GM12878 (cell line): ENCODE measurements around the gene PSG1. TPM values are rescaled to one million over a fixed set of nuclear protein-coding genes. Genes with fewer than 3 reads are reported as not detected.

Source experiments
- ATAC-seq: fragments of 200-7000 bp; cut with Tn5 transposase; 3 replicates; pipeline ENCODE4 v1.9.1; 2020; ENCODE audit warnings: mild to moderate bottlenecking, moderate library complexity
- BruUV-seq: library from RNA; stranded (reverse); fragments of 400-500 nt; replicated peaks from 2 replicates; lab custom pipeline; 2021; lab: Mats Ljungman, UMichigan
- CTCF ChIA-PET: fragments of 300-600 bp; sonication (Branson Sonifier 250); formaldehyde crosslinking; extraction: SDS; loops from one replicate; lab custom pipeline; 2021; ENCODE audit warnings: inconsistent platforms; lab: Yijun Ruan, JAX
- POLR2A ChIA-PET: fragments of 350-600 bp; formaldehyde crosslinking; extraction: SDS; loops from one replicate; lab custom pipeline; 2021; ENCODE audit warnings: inconsistent platforms; lab: Charles Lee
- RAD21 ChIA-PET: fragments of 300-600 bp; sonication (Branson Sonifier 250); formaldehyde crosslinking; loops from one replicate; lab custom pipeline; 2023; ENCODE audit warnings: antibody characterized with exemption; ENCODE audit not compliant: unreplicated experiment; lab: Charles Lee
- SMC1A ChIA-PET: fragments of 300-600 bp; sonication (Branson Sonifier 250); formaldehyde crosslinking; loops from one replicate; lab custom pipeline; 2023; ENCODE audit not compliant: unreplicated experiment, uncharacterized antibody; lab: Charles Lee
- DNase-seq: peaks from one replicate; pipeline ENCODE4 v3.0.0-alpha.2; 2011; ENCODE audit warnings: low read depth, low spot score
- FAIRE-seq: peaks from 3 replicates; lab custom pipeline; 2011; peaks lifted over from hg19 to GRCh38; lab: Jason Lieb, UNC
- H2AFZ ChIP-seq: 2 replicates; pipeline ENCODE4 v1.6.0; 2011; ENCODE audit warnings: low read depth, low read length, control low read depth; ENCODE audit not compliant: control insufficient read depth
- H3K27ac ChIP-seq: 2 replicates; pipeline ENCODE4 v1.5.1; 2011; ENCODE audit warnings: control low read depth; ENCODE audit not compliant: control insufficient read depth, insufficient read depth
- H3K27me3 ChIP-seq, 2 experiments: replicated peaks in 1 of 2; 2 replicates each; pipeline versions ENCODE4 v1.6.0 to v1.6.1; 2011; ENCODE audit warnings: low read length in 1 of 2; ENCODE audit not compliant: control insufficient read depth in 2 of 2, insufficient read depth in 2 of 2
- H3K36me3 ChIP-seq, 2 experiments: 2 replicates each; pipeline ENCODE4 v1.5.1; 2011; ENCODE audit warnings: low read length in 1 of 2; ENCODE audit not compliant: control insufficient read depth in 2 of 2, insufficient read depth in 2 of 2
- H3K4me1 ChIP-seq: 2 replicates; pipeline ENCODE4 v1.6.1; 2011; ENCODE audit warnings: mild to moderate bottlenecking, low read length, moderate library complexity, mixed read lengths; ENCODE audit not compliant: control insufficient read depth, insufficient read depth
- H3K4me2 ChIP-seq: 2 replicates; pipeline ENCODE4 v1.6.0; 2011; ENCODE audit warnings: control low read depth; ENCODE audit not compliant: control insufficient read depth, insufficient read depth
- H3K4me3 ChIP-seq: fragments of 200-600 bp; sonication (generic); 2 replicates; pipeline ENCODE4 v1.5.1; 2016
- H3K79me2 ChIP-seq: 2 replicates; pipeline ENCODE4 v1.6.0; 2011; ENCODE audit warnings: low read length; ENCODE audit not compliant: control insufficient read depth, insufficient read depth
- H3K9ac ChIP-seq: 2 replicates; pipeline ENCODE4 v1.8.0; 2011; ENCODE audit warnings: low read length, control low read depth, mixed read lengths; ENCODE audit not compliant: control insufficient read depth, insufficient read depth
- H3K9me3 ChIP-seq: replicated peaks from 3 replicates; pipeline ENCODE4 v1.5.1; 2011; ENCODE audit warnings: mild to moderate bottlenecking, low read length; ENCODE audit not compliant: control insufficient read depth, insufficient read depth
- H4K20me1 ChIP-seq: 2 replicates; pipeline ENCODE4 v1.6.0; 2011; ENCODE audit not compliant: control insufficient read depth, insufficient read depth
- ASH2L ChIP-seq: fragments of 300-600, 200-600 bp; sonication (generic); IDR thresholded peaks from 2 replicates; pipeline ENCODE4 v1.6.1; 2017; ENCODE audit warnings: low read depth, mild to moderate bottlenecking, borderline replicate concordance
- CEBPZ ChIP-seq: fragments of 150-350 bp; IDR thresholded peaks from 2 replicates; pipeline ENCODE4 v1.6.1; 2016; ENCODE audit warnings: low read depth, low read length
- LARP7 ChIP-seq: fragments of 450-650 bp; IDR thresholded peaks from 2 replicates; pipeline ENCODE4 v1.6.1; 2017; ENCODE audit warnings: mild to moderate bottlenecking
- RELA ChIP-seq: fragments of 450-650 bp; IDR thresholded peaks from 2 replicates; pipeline ENCODE4 v1.8.0; 2014; ENCODE audit warnings: borderline replicate concordance; ENCODE audit not compliant: partially characterized antibody
- TARDBP ChIP-seq: IDR thresholded peaks from 2 replicates; pipeline ENCODE4 v1.6.1; 2016; ENCODE audit warnings: borderline replicate concordance
- WGBS: methylation state at CpG from one replicate; pipeline ENCODE4 v1.1.6; 2016; ENCODE audit warnings: low lambda C conversion rate; ENCODE audit not compliant: insufficient replicate concordance, insufficient coverage; ENCODE audit errors: missing lambda C conversion rate; 5-methylcytosine and 5-hydroxymethylcytosine counted together
- in situ Hi-C: fragments of 300-500 bp; cut with MboI; formaldehyde crosslinking; loops from 9 replicates; pipeline ENCODE4 v1.14.3; 2018; ENCODE audit warnings: mixed read lengths
- intact Hi-C: fragments of 100-400 bp; cut with micrococcal nuclease; formaldehyde crosslinking; loops from one replicate; pipeline ENCODE4 v1.14.2; 2022; ENCODE audit not compliant: unreplicated experiment
- polyA plus RNA-seq, 11 experiments: library from polyadenylated mRNA; depleted of rRNA in 4 of 11; unstranded in 6 of 11; stranded (reverse) in 5 of 11; fragments of >200 nt; fragmentation: Nextera tagmentation in 4 of 11; fragmentation: Illumina TruSeq in 1 of 11; extraction: Ambion mirVana in 4 of 11; extraction: Trizol in 1 of 11; gene quantifications; 1 replicate in 1 of 11; 2 replicates in 10 of 11; pipeline versions ENCODE4 v1.2.1 to v1.2.3, GENCODE V29; 2011 to 2016; ENCODE audit warnings: inconsistent platforms in 2 of 11, missing spikeins in 2 of 11, low read depth in 1 of 11
- total RNA-seq, 4 experiments: library from RNA; depleted of rRNA in 3 of 4; stranded (reverse); fragments of >200 nt in 3 of 4; fragmentation: Illumina TruSeq in 1 of 4; extraction: Trizol in 1 of 4; gene quantifications; 2 replicates each; pipeline versions ENCODE4 v1.2.1 to v1.2.3, GENCODE V29; 2013 to 2021
- TF ChIP-seq, protein P1 (sequence below): fragments of 450-650 bp; formaldehyde crosslinking; IDR thresholded peaks from 2 replicates; pipeline ENCODE4 v1.5.0; 2022; ENCODE audit warnings: mild to moderate bottlenecking, missing genetic modification characterization

PSG1 gene
- total and polyA plus RNA-seq, 10 of the 15 experiments (the other 5 are each of a cell fraction or from before 2014, with no cell fraction given), result not detected

DNA sequence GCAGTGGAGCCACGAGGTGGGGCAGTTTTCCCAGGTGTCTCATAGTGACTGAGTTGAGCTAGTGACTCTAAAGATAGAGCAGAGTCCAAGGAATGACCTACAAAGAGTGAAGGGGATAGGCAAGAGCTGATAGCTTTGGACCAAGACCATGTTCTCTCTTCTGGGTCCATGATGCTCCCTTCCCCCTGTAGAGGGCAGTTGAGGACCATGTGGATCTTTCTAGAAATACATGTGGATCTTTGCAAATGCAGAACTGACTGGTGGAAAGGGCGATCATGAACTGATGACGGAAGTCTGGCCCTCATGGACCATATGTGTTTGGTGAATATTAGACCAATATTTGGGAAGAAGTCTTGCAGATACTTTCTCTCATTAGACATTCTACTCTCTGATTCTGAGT is 6.9 kb downstream of the PSG1 start:
- H2AFZ ChIP-seq, result no peak overlapping the region
- H3K4me3 ChIP-seq, result no peak overlapping the region
- no peaks in the 10 kb centered on the region for H3K36me3 ChIP-seq
- H4K20me1 ChIP-seq, result no peaks in the 10 kb centered on the region
- TF ChIP-seq ASH2L, result no peak
- no peak for TF ChIP-seq CEBPZ
- no peak for TF ChIP-seq LARP7
- no peak for TF ChIP-seq TARDBP
- TF ChIP-seq, protein P1, sequence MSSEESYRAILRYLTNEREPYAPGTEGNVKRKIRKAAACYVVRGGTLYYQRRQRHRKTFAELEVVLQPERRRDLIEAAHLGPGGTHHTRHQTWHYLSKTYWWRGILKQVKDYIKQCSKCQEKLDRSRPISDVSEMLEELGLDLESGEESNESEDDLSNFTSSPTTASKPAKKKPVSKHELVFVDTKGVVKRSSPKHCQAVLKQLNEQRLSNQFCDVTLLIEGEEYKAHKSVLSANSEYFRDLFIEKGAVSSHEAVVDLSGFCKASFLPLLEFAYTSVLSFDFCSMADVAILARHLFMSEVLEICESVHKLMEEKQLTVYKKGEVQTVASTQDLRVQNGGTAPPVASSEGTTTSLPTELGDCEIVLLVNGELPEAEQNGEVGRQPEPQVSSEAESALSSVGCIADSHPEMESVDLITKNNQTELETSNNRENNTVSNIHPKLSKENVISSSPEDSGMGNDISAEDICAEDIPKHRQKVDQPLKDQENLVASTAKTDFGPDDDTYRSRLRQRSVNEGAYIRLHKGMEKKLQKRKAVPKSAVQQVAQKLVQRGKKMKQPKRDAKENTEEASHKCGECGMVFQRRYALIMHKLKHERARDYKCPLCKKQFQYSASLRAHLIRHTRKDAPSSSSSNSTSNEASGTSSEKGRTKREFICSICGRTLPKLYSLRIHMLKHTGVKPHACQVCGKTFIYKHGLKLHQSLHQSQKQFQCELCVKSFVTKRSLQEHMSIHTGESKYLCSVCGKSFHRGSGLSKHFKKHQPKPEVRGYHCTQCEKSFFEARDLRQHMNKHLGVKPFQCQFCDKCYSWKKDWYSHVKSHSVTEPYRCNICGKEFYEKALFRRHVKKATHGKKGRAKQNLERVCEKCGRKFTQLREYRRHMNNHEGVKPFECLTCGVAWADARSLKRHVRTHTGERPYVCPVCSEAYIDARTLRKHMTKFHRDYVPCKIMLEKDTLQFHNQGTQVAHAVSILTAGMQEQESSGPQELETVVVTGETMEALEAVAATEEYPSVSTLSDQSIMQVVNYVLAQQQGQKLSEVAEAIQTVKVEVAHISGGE (CRISPR knock-in tag), result no peak
- no peak for TF ChIP-seq RELA
- 33% methylated on average over 3 of the region's 3 CpGs for WGBS
- H3K9ac ChIP-seq, result no peak overlapping the region
- no peaks in the 10 kb centered on the region for H3K27me3 ChIP-seq
- in situ Hi-C loops (no loop called here), intact Hi-C loops (no loop called here)
- DNase-seq (no peak), FAIRE-seq (no peak), ATAC-seq (no peak)
- RAD21 ChIA-PET, result no interaction called here
- no peak overlapping the region for H3K4me2 ChIP-seq
- POLR2A ChIA-PET, result no interaction called here
- CTCF ChIA-PET, result no interaction called here
- BruUV-seq, result no TSS peak
- no peaks in the 10 kb centered on the region for H3K4me1 ChIP-seq
- H3K79me2 ChIP-seq, result no peaks in the 10 kb centered on the region
- SMC1A ChIA-PET, result no interaction called here
- no peaks in the 10 kb centered on the region for H3K9me3 ChIP-seq
- H3K27ac ChIP-seq, result no peak overlapping the region
